ENCODE results near the gene FAM149B1. TPM values are rescaled to one million over a fixed set of nuclear protein-coding genes. Genes with fewer than 3 reads are reported as not detected.

The FAM149B1 gene
- total RNA-seq, 1 experiment from 2014 or later = 39.1 TPM

- H3K27me3 ChIP-seq (ENCODE audit: low read length) = no peaks in the 10 kb centered on the region
- no peaks in the 10 kb centered on the region for H3F3A ChIP-seq (ENCODE audit: low read length, unreplicated experiment)
- H2AFZ ChIP-seq (ENCODE audit: low read length) = no peak overlapping the region
- DNase-seq = no peak
- ATAC-seq = no peak
- intact Hi-C loops (cut with micrococcal nuclease) = no loop called here
- no peak overlapping the region for H3K4me3 ChIP-seq (ENCODE audit: low read length)
- ChIA-PET CTCF (interaction anchor here (1.6 kb wide), 1 partner anchor 35 kb away, joined by 6 read pairs; no protein-coding TSS in a partner anchor), POLR2A (ENCODE audit: unreplicated experiment) (interaction anchor here (0.6 kb wide), 1 partner anchor 333 kb away, joined by 3 read pairs; no protein-coding TSS in a partner anchor)
- no peak overlapping the region for H3K27ac ChIP-seq (ENCODE audit: low read length)
- no peaks in the 10 kb centered on the region for H3K9me3 ChIP-seq (ENCODE audit: low read length)
- no peaks in the 10 kb centered on the region for H3K9me2 ChIP-seq (replicated peaks; ENCODE audit: low read length)
- H3K4me1 ChIP-seq (ENCODE audit: insufficient read depth, low read length) = no peaks in the 10 kb centered on the region
- TF ChIP-seq CTCF (conservative IDR thresholded peaks at IDR 0.05; ENCODE audit: low read depth, low read length) = no peak
- TF ChIP-seq EZH2phosphoT487 (IDR thresholded peaks at IDR 0.05; ENCODE audit: borderline replicate concordance, low read length) = no peak
- TF ChIP-seq EZH2 (IDR thresholded peaks at IDR 0.05; ENCODE audit: low read length, unreplicated experiment) = no peak
- no peak overlapping the region for H3K9ac ChIP-seq (ENCODE audit: low read length)
- H3K79me2 ChIP-seq (ENCODE audit: low read length) = no peaks in the 10 kb centered on the region
- no peak overlapping the region for H3K4me2 ChIP-seq (ENCODE audit: low read length)
- H3K36me3 ChIP-seq (ENCODE audit: low read depth, low read length) = peaks cover 28% of the 10 kb centered on the region
- BruUV-seq (replicated peaks) = no TSS peak
- H4K20me1 ChIP-seq (ENCODE audit: low read length) = no peaks in the 10 kb centered on the region
Observed at GRCh38 chr10:73183667-73184281, 15.9 kb downstream of the FAM149B1 start.

GRCh38 chr10:73186266-73186665 is 18.3 kb downstream of the FAM149B1 start:
- Histone ChIP-seq H3K36me3 (ENCODE audit: low read depth, low read length) (peaks cover 21% of the 10 kb centered on the region), H3K4me3 (ENCODE audit: low read length) (no peak overlapping the region), H3K27ac (ENCODE audit: low read length) (no peak overlapping the region), H3K4me1 (ENCODE audit: insufficient read depth, low read length) (no peaks in the 10 kb centered on the region), H2AFZ (ENCODE audit: low read length) (no peak overlapping the region), H3K9me3 (ENCODE audit: low read length) (no peaks in the 10 kb centered on the region), H3K27me3 (ENCODE audit: low read length) (no peaks in the 10 kb centered on the region), H3F3A (ENCODE audit: low read length, unreplicated experiment) (no peaks in the 10 kb centered on the region), H4K20me1 (ENCODE audit: low read length) (no peaks in the 10 kb centered on the region), H3K9me2 (replicated peaks; ENCODE audit: low read length) (no peaks in the 10 kb centered on the region), H3K9ac (ENCODE audit: low read length) (no peak overlapping the region), H3K79me2 (ENCODE audit: low read length) (no peaks in the 10 kb centered on the region), H3K4me2 (ENCODE audit: low read length) (no peak overlapping the region)
- no peak for TF ChIP-seq EZH2phosphoT487 (IDR thresholded peaks at IDR 0.05; ENCODE audit: borderline replicate concordance, low read length)
- TF ChIP-seq CTCF (conservative IDR thresholded peaks at IDR 0.05; ENCODE audit: low read depth, low read length) = no peak
- TF ChIP-seq EZH2 (IDR thresholded peaks at IDR 0.05; ENCODE audit: low read length, unreplicated experiment) = no peak
- CTCF ChIA-PET = no interaction called here
- DNase-seq = no peak
- BruUV-seq (replicated peaks) = no TSS peak
- POLR2A ChIA-PET (ENCODE audit: unreplicated experiment) = no interaction called here
- ATAC-seq = no peak
- intact Hi-C loops (cut with micrococcal nuclease) = no loop called here

GRCh38 chr10:73190188-73190587 is 22.3 kb downstream of the FAM149B1 start:
- no peaks in the 10 kb centered on the region for H3F3A ChIP-seq (ENCODE audit: low read length, unreplicated experiment)
- H3K27ac ChIP-seq (ENCODE audit: low read length) = no peak overlapping the region
- ChIA-PET CTCF (interaction anchor here (0.7 kb wide), 1 partner anchor 63 kb away, joined by 3 read pairs; no protein-coding TSS in a partner anchor), POLR2A (ENCODE audit: unreplicated experiment) (no interaction called here)
- H3K4me2 ChIP-seq (ENCODE audit: low read length) = no peak overlapping the region
- H3K9me3 ChIP-seq (ENCODE audit: low read length) = no peaks in the 10 kb centered on the region
- no peak for TF ChIP-seq EZH2 (IDR thresholded peaks at IDR 0.05; ENCODE audit: low read length, unreplicated experiment)
- intact Hi-C loops (cut with micrococcal nuclease) = no loop called here
- H3K9ac ChIP-seq (ENCODE audit: low read length) = no peak overlapping the region
- H3K27me3 ChIP-seq (ENCODE audit: low read length) = no peaks in the 10 kb centered on the region
- ATAC-seq (no peak), DNase-seq (no peak)
- H3K36me3 ChIP-seq (ENCODE audit: low read depth, low read length) = peaks cover 9% of the 10 kb centered on the region; the same call in 1 of the 2 replicates
- H2AFZ ChIP-seq (ENCODE audit: low read length) = no peak overlapping the region
- BruUV-seq (replicated peaks) = no TSS peak
- no peaks in the 10 kb centered on the region for H3K4me1 ChIP-seq (ENCODE audit: insufficient read depth, low read length)
- no peaks in the 10 kb centered on the region for H4K20me1 ChIP-seq (ENCODE audit: low read length)
- H3K9me2 ChIP-seq (replicated peaks; ENCODE audit: low read length) = no peaks in the 10 kb centered on the region
- H3K79me2 ChIP-seq (ENCODE audit: low read length) = no peaks in the 10 kb centered on the region
- no peak overlapping the region for H3K4me3 ChIP-seq (ENCODE audit: low read length)

All from PC-3 (cell line).